IPS DF 19.7 (cell line): Measurements from ENCODE around the gene CDK5R2.

Experiments
- DNase-seq: peaks from one replicate; pipeline ENCODE4 v3.0.0-alpha.2; 2013; ENCODE audit warnings: low read depth, low spot score

The CDK5R2 gene

DNA sequence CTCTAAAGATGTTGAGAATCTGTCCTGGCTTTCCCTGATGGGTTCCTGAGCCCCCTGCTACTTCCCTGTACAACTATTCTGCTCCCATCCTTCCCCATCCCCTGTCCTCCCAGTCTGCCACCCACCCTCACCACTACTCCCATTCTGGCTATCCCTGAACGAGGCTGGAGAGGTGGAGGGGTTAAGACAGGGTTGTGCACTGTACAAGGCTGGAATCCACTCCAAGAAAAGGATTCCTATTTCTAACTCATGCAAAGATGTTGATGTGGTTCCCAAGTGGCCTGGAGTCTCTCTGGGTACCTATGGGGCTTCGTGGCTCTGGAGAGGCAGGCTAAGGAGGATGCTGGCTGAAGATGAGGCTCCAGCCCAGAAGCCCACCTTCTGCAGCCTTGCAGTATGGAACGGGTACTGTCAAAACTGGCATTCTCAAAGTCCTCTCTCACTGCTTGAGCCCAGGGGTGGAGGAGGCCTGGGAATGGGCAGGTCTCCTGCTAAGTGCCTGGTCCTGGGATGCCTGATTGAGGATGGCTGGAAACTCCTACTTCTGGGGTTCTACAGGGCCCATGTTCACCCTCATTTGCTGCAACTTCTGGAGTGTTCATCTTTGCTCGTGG, 26.8 kb downstream of the CDK5R2 start:
- DNase-seq: no peak

DNA sequence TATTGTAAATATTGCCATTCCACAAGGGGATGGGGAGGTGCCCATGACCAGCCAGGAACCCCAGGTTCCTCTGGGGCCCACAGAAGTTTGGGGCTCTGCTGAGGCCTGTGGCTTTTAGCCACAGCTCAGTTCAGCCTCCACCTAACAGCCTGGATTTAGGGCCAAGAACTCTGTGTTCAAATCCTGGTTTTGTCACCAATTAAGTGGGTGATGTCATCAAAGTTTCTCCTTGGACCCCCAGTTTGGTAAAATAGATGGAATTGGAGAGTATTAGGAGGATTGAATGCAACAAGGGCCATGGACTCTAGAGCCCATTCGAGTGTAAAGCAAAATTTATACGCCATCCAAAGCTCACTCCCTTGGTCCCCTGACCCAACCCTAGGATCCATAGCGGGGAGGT, 28.7 kb downstream of the CDK5R2 start:
- DNase-seq: no peak

DNA sequence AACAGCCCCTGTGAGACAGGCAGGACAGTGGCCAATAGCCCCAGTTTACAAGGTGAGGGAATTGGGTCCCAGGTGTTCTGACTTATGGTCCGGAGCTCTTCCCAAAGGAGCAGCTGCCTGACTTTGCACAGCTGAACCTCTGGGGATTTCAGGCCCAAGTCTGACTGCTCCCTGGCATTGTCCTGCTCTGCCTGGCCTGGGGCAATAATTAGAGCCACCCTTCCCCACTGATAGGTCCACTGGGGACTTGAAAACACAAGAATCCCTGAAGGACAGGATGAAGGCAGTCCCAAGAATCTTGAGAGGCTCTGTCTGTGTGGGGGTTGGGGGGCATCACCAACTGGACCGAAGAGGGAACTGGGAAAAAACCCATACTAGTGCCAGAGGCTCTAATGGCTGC, 29.2 kb downstream of the CDK5R2 start:
- no peak for DNase-seq

DNA sequence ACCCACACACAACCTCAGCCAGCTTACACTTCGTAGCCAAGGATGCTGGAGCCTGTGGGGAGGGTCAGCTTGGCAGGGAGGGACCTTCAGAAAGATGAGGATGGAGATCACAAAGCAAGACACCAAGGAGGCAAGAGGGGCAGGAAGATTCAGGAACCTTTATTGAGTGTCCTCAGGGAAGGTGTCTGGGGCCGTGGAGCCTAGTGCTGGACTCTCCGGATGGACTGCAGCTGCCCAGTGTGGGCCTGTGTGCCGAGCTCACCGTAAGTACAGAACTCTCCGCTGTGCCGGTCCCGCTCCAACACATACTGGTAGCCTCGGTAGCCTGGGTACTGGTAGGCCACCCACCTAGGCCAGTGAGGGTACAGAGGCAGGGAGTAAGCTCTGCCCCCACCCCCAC, 30.6 kb downstream of the CDK5R2 start:
- DNase-seq: no peak

DNA sequence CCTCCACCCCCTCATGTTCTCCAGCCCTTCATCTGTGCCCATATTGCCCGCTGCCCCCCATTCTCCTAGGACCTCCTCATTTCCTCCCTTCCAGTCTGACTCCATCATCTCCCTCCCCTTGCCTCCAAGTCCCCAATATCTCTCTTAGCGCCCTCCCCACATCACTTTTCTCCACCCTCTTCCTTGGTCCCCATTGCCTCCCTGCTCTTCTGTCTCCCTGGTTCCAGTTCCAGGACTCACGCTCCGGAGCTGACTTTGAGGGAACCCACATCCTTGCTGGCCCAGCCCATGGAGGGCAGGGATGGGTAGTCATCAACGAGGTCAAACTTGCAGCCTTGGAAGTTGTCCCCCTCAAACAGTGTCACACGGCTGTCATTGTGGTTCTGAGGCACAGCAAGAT, 31.1 kb downstream of the CDK5R2 start:
- DNase-seq: no peak

DNA sequence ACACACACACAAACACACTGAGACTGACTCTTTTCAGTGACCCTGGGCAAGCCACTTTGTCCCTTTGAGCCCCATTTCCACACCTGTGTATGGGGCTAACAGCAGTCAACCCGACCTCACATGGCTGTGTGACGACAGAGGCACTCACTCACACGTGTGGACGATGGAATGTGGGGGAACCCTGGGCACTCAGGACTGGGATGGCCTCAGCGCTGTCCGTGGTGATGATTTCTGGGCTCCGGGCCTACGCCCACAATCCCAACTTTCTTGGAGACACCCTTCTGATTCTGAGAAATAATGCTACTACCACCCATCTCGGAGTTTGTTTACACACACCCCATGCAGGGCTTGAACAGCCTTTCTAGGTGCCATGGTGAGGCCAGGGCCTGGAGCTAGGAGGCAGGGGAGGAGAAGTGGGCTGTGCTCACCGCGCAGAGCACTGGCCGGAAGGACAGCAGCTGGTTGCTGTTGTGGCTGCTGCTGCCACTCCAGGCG, 32.3 kb downstream of the CDK5R2 start:
- DNase-seq: no peak

DNA sequence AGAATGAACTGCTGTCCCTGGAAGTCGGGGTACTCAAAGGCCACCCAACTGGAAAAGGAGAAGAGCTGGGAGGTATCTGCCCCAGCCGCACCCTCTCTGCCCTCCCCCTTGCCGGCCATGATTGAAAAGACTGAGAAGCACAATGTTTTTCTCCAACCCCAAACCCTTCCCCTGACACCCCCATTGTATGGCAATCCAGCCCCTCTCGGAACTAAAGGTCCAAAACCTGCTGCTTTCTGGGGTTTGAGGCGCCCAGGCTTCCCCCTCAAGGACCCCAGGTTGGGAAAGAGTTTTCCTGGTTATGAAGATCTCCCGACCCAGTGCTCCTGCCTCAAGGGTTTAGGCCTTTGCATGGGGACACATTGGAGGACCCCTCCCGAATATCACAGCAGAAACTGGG, 32.7 kb downstream of the CDK5R2 start:
- no peak for DNase-seq

DNA sequence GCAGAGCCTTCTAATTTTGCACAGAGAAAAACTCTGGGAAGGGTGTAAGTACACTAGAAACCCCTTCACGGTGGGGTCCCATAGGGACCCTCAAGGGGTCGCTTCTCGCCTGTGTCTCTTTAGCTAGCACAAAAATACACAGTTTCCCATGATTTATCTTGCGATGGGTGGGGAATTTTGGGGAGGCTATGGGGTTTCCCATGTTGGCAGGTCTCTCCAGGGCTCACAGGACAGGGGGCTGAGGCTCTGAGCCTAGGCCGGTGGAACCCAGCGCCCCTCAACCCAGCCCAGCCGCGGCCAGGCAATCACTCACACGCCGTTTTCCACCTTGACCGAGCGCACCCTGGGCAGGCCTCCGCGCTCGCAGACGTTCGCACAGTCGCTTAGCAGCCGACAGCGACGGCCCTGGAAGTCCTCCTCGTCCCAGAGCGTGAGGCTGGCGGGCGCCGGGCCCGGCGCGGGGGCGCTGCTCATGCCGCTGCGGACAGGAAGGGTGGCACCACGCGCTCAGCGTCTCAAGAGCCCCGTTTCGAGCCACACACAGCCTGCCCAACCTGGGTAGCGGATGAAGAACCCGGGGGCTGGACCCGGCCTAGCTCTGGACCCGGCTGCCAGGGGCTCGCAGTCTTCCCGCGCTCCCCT, 33.4 kb downstream of the CDK5R2 start:
- no peak for DNase-seq

DNA sequence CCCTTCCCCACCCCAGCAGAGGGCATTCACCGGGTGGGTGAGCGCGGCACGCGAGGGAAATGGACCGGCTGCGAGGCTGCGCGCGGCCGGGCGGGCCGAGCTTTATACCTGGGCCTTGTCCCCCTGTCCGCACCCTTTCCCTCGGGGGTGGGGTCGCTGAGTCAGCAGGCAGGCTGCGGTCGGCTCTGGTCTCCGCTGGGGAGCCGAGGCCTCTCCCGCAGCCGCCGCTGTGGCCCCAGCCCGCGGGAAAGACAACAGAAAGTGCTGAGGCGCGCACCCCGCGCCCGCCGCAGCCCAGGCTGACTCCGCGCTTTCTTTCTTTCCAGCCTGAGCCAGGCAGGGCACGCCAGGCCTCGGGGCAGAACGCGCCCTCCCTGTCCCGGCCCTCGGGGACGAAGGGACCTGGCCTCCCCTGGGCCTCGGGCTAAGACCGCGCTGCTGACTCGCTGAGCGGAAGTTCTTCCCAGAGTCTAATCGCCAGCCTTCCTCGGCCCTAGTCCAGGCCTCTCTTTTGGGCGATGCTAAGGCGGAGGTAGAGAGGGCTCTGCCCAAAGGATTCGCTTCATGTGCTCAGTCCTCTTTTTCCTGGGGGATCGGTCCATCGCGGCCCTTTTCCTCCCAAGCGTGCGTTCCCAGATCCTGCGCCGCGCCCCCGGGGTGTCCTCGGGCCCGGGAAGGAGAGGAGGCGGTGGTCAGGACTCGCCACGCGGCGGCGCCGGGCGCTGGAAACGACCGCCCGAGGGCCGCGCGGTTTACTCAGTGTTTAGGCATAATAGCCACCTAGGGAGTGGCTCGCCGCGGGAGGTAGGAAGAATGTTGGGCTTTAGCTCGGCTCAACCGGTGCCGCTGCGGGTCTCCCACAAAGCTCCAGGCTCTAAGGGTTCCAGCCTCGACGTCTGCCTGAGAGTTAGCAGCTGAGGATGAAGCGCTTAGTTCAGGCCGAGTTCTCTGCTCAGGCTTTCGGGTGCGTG, 34.2 kb downstream of the CDK5R2 start, which contains the start of gene CRYBA2:
TSS of gene CRYBA2 (minus strand) at position 78 of the 971 bp plus-strand sequence. CDS start 246 bp downstream, outside the sequence.
- DNase-seq: no peak

DNA sequence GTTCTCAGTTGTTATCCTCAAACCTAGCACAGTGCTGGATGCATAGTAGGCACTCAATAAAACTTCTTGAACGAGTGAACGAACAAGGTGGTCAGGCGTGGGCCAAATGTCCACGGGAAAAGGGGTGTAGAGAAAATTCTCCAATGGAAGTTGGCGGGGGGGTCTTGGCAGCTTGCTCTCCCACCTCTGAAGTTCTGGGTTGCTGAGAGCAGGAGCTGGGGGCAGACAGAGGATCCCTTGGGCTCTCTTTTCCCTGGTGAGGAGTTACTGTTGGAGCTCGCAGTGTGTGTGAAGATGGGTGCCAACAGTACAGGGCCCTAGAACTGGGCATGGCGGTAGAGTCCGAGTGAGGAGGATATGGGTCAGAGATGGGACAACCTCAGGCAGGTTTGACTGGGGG, 36.1 kb downstream of the CDK5R2 start:
- no peak for DNase-seq

DNA sequence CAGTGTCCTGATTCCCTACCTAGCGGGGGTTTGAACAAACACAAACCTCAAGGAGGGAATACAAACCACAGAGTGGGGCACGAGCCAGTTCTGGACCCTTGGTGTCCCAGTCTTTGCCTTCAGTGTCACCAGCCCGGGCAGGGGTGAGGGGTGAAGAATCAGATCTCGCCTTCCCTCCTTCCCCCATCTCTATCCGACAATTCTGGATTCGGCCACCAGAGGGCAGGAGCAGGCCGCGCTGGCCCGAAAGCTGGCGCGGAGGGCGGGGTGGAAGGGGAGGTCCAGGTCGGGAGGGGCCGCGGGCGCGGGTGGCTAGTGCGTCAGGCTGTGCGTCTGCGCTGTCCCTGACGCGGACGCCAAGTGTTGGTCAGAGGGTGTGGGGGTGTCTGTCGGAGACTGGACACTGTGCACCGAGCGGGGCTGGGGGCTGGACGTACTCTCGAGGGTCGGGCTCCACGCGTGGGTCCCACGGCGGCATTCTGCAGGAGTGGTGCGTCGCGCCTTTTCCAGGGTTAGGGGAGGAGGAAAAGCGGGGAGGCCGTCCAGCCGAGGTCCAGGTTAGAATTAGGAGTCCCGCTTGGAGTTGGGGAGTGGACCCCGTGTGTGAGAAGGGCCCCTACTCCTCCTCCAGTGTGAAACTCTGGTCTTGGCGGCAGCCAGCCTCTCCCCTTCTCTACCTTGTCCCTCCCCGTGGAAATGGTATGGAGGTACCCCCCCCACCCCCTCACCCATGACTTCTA, 36.7 kb downstream of the CDK5R2 start:
- DNase-seq: no peak

DNA sequence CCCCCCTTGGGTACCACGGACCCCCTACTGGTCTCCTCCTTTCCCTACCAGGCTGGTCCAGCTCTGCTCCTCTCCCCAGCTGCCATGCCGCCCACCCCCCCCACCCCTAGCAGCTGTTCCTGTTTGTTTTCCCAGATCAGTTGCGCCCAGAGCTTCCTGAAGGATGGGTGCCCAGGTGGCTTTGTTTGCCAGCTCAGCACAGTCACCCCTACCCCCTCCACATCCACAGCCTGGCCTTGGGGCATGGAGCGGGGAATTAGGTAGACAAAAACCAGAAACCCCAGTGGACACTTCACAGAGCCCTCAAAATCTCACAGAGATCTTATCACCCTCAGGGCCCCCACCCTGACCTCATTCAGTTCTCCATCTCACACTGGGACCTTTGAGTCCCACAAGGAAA, 37.5 kb downstream of the CDK5R2 start:
- DNase-seq: no peak

DNA sequence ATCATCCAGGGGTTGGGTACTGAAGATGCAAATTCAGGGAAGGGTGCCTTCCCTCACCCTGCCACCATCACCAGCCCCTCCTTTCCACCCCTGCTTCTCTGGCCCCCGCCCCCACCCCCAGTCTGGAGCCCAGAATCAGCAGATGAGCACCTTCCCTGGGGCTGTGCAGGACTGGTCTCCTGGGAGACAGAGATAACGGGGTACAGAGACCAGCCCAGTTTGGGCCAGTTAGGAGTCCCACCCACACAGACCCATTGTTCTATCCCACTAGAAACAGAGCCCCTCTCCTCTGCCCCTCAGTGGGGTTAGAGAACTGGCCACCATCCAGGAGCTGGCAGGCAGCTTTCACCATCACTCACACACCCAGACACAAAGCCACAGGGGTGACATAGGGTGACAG, 38.3 kb downstream of the CDK5R2 start:
- DNase-seq: no peak

DNA sequence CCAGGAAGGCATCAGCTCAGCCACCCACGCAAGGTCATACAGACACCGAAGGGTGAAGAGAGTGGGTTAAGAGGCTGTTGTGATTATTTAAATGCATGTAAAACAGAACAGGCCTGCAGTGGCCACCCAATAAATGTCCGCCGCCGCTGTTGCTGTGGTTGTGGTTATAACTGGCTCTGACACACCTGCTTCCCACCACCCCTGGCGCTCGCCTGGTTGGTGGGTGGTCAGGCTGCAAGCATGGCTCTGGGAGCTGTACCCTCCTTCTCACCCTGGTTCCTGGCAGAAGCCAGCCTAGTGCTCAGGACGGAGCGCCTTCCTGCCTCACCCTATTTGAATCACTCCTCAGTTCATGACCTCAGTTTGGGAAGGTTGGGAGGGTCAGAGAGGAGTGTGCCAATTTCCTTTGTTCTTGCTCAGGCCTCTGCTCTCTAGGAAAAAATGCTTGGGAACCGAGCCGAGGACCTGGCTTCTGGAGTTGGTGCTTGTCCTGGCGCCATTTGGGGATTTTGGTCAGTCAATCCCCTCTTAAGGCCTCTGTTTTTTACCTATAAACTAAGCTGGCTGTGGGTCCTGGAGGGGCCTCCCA, 39.0 kb downstream of the CDK5R2 start:
- DNase-seq: no peak

DNA sequence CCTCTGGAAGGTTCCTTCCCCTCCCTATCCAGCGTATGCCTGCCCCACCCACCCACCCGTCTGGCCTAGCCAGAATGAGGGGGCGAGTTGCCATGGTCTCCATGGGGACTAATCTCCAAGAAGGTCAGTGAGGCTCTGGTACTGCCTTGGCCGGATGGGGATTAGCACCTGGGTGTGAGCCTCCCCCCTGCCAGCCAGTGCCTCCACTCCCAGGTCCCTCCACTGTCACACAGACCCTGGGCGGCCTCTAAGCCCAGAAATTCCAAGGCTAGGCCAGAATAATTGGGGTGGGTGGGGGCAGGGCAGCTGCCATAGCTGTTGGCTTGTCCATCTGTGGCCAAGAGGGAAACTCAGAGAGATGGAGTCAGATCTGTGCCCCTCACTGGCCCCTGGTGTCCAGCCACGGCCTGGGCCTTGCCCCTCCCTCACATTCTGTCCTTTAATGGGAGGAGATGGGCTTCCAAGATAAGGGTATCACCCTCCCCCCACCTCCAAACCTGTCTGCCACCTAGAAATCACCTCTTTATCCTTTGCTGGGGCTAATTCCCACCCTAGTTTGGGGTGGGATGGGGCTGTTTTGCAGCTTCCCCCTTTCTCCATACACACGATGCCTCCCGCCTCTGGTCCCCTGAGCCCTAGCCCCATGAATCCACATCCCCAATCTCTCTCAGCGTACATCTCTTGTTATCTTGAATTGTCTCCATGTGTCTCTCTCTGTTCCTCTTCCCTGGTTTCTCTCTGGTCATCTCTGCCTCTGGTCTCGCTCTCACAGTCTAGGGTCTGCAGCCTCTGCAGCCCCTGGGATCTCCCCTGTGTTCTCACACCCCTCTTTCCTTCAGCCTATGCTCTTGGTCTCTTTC, 39.8 kb downstream of the CDK5R2 start:
- no peak for DNase-seq

DNA sequence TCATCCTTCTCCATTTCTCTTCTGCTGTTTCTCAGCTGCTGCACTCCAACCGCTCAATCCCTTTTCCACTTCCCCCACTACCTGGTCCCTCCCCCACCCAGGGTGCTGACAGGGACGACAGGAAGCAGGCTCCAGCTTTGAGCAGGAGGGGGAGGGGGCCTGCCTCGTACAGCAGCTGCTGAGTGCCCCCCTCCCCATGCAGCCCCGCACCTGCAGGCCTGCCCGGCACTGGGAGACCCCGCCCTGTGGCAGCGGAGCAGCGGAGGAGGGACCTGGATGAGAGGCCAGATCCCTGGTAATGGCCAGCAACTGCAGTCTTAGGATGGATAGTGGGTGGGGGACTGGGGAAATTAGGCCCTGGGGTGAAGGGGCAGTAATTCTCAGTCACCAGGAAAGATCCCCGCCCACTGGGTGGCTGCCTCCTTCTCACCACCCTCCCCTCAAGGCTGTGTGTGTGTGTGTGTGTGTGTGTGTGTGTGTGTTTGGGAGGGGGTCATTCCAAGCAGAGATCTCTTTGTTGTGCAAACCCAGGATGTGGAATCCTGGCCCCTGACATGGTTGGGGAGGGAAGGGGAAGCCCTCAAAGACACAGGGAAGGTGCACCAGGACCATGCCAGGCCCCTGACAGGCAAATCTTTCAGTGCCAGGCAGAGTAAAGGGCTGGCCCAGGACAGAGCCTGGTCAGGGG, 40.6 kb downstream of the CDK5R2 start:
- DNase-seq: no peak

DNA sequence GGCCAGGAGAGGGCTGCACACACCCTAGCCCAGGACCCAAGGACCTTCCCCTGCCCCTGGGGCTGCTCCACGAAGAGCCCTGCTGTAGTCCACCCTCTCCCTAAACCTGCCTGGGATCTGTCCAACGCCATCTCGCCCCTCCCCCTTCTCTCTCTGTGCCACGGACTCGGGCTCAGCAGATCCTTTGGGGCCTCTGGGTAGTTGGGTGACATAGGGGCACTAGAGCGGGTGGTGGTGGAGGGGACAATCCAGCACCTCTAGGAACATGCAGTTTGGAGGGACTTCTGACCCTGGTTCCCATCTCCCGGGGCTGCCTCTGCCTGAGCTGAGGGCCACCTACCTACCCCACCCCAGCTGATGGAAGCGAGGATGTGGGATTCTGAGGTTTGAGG, 41.1 kb downstream of the CDK5R2 start:
- DNase-seq: no peak

DNA sequence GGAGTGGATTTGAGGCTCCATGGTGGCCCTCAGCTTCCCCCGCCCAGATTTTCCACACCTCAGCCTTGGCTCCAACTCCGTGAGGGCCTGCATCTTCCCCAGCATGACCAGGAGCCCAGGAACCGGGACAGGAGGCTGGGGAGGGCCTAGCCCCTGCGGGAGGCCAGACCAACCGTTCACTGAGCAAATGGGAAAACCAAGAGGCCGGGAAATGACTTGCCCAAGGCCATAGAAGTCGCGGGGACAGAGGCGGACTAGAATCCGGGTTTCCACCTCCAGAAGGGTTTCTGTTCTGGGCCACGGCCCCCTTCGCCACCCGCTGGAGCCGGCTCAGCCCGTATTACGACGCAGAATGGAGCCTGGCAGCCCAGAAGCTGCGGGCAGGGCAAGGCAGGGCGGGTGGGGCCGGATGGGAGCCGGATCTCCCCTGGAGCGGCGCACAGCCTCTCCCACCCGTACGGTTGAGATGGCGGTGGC, 41.7 kb downstream of the CDK5R2 start:
- DNase-seq: no peak

DNA sequence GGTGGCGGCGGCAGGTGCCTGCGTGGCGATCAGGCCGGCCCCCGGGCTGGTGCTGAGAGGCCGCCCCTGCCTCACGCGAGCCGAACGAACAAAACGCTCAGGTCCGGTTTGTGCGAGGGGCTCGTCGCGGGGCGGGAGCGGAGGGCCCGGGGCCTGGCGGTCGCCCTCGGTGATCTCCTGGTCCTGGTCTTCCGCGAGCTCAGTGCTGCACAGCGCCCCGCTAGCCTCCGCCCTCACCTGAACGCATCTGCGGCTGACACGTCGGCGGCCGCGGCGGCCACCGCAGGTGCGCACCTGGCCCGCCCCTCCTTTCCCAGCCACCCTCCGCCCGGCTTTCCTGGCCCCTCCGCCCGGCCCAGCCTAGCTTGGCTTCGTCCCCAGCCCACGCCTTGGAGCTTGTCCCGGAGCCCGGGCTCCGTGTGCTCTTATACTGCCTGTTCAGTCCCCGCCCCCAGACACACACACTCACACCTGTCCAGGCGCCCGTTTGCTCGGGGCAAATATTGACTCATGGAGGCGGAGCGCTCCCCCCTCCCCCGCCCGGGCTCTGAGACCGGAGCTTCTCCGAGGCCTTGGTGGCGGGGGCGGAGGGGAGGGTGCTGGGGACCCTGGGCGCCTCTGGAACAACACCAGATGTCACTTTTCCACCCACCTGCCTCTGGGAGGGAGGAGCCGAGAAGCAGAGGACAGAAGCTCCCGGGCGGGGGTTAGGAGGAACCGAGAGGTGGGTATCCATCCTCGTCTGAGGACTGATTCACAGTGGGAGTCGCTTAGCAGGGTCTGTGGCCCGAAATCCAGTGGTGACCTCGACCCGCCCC, 42.3 kb downstream of the CDK5R2 start:
- DNase-seq: no peak
